Activated gamma-delta T cell treated with Interleukin-2 at 50 U/mL for 16 hours (primary cell): ENCODE measurements around the gene ZNF566.

Experiments
- DNase-seq: peaks from one replicate; pipeline ENCODE4 v3.0.0-alpha.2; 2020

Gene ZNF566

GRCh38 chr19:36436531-36436930, 52.8 kb downstream of the ZNF566 start:
- no peak for DNase-seq

- no peak for DNase-seq
These were observed 65.4 kb downstream of the ZNF566 start for GRCh38 chr19:36423925-36424324.

- DNase-seq = no peak
These were observed 67.4 kb downstream of the ZNF566 start for GRCh38 chr19:36421749-36422481.

- no peak for DNase-seq
These were observed 68.2 kb downstream of the ZNF566 start for GRCh38 chr19:36420961-36421748.

GRCh38 chr19:36418287-36419001, 70.9 kb downstream of the ZNF566 start, which contains the start of gene ZFP82:
Gene ZFP82, minus strand, starts transcription at chr19:36418644. Its CDS starts 8,855 bp downstream, at chr19:36409789.
- peak; percentile 65 for DNase-seq

GRCh38 chr19:36417752-36418286, 71.5 kb downstream of the ZNF566 start:
- no peak for DNase-seq

GRCh38 chr19:36409841-36410240, 79.5 kb downstream of the ZNF566 start:
- no peak for DNase-seq

- DNase-seq = no peak
These were observed 81.3 kb downstream of the ZNF566 start for GRCh38 chr19:36408101-36408500.

GRCh38 chr19:36404498-36404897, 84.9 kb downstream of the ZNF566 start:
- no peak for DNase-seq

GRCh38 chr19:36401475-36401874, 87.9 kb downstream of the ZNF566 start:
- DNase-seq = no peak

- no peak for DNase-seq
These were observed 90.8 kb downstream of the ZNF566 start for GRCh38 chr19:36398571-36398970.
